Ishikawa (cell line): ENCODE measurements around the gene CHURC1.

Experiments used
- CREB1 ChIP-seq: IDR thresholded peaks from 2 replicates; pipeline ENCODE4 v1.6.1; 2012; ENCODE audit warnings: low read depth
- EP300 ChIP-seq: IDR thresholded peaks from 2 replicates; pipeline ENCODE4 v1.6.1; 2012; ENCODE audit warnings: borderline replicate concordance
- FOXM1 ChIP-seq: IDR thresholded peaks from 2 replicates; pipeline ENCODE4 v1.6.1; 2012; ENCODE audit warnings: low read depth, borderline replicate concordance
- MAX ChIP-seq: IDR thresholded peaks from 2 replicates; pipeline ENCODE4 v1.6.1; 2012
- NFIC ChIP-seq: IDR thresholded peaks from 2 replicates; pipeline ENCODE4 v1.6.1; 2012
- RAD21 ChIP-seq: IDR thresholded peaks from 2 replicates; pipeline ENCODE4 v1.6.1; 2012; ENCODE audit warnings: low read depth
- REST ChIP-seq: IDR thresholded peaks from 2 replicates; pipeline ENCODE4 v1.6.1; 2012; ENCODE audit warnings: low read depth, mild to moderate bottlenecking
- TAF1 ChIP-seq: IDR thresholded peaks from 2 replicates; pipeline ENCODE4 v1.6.1; 2012; ENCODE audit warnings: low read depth, mild to moderate bottlenecking
- TCF12 ChIP-seq: IDR thresholded peaks from 2 replicates; pipeline ENCODE4 v1.6.1; 2012; ENCODE audit warnings: low read depth
- YY1 ChIP-seq: IDR thresholded peaks from 2 replicates; pipeline ENCODE4 v1.6.1; 2012; ENCODE audit warnings: low read depth

- TF ChIP-seq NFIC (no peak), EP300 (no peak), TCF12 (no peak), MAX (no peak), TAF1 (no peak), REST (no peak), YY1 (no peak), RAD21 (no peak), CREB1 (no peak), FOXM1 (no peak)
These were observed 5.0 kb downstream of the CHURC1 start for GRCh38 chr14:64919215-64919614.
